CD14-positive monocyte (primary cell): Measurements from ENCODE around the gene EEF2KMT. TPM values are rescaled to one million over a fixed set of nuclear protein-coding genes. Genes with fewer than 3 reads are reported as not detected.
"Not testable (repeated sequence)": the region's sequence is repeated elsewhere in the genome, so short reads cannot be mapped to it uniquely, and the experiment has no call there.

ENCODE experiments used
- DNase-seq, 3 donors: peaks; one replicate each; pipeline ENCODE4 v3.0.0-alpha.2; 2011 to 2022
- H2AFZ ChIP-seq: 2 replicates; pipeline ENCODE4 v1.6.0; 2012; ENCODE audit warnings: mild to moderate bottlenecking, low read depth, low read length, inconsistent platforms; ENCODE audit not compliant: insufficient read depth, poor library complexity, severe bottlenecking
- H3K27ac ChIP-seq, 2 donors: 1 replicate in 1 of 2; 2 replicates in 1 of 2; pipeline ENCODE4 v1.5.1; 2012 to 2013; ENCODE audit warnings: low read length in 2 of 2, control low read depth in 1 of 2, inconsistent platforms in 1 of 2, low read depth in 1 of 2, mild to moderate bottlenecking in 1 of 2
- H3K27me3 ChIP-seq, 2 donors: one replicate each; pipeline versions ENCODE4 v1.6.0 to v1.6.1; 2011 to 2013; ENCODE audit warnings: low read length in 2 of 2; ENCODE audit not compliant: control insufficient read depth in 2 of 2, insufficient read depth in 2 of 2
- H3K36me3 ChIP-seq, 2 donors: replicated peaks in 1 of 2; 1 replicate in 1 of 2; 2 replicates in 1 of 2; pipeline versions ENCODE4 v1.5.1 to v1.6.1; 2012 to 2013; ENCODE audit warnings: low read length in 2 of 2, control low read depth in 1 of 2, inconsistent platforms in 1 of 2, mild to moderate bottlenecking in 1 of 2; ENCODE audit not compliant: insufficient read depth in 2 of 2, control insufficient read depth in 1 of 2
- H3K4me1 ChIP-seq, 2 donors: 1 replicate in 1 of 2; 2 replicates in 1 of 2; pipeline versions ENCODE4 v1.5.1 to v1.6.1; 2012 to 2013; ENCODE audit warnings: low read length in 2 of 2, control low read depth in 1 of 2, inconsistent platforms in 1 of 2, mild to moderate bottlenecking in 1 of 2, moderate library complexity in 1 of 2; ENCODE audit not compliant: insufficient read depth in 2 of 2, control insufficient read depth in 1 of 2
- H3K4me2 ChIP-seq: replicated peaks from 2 replicates; pipeline ENCODE3; 2012; ENCODE audit warnings: low read length, moderate library complexity, mild to moderate bottlenecking; ENCODE audit not compliant: poor library complexity, severe bottlenecking; ENCODE audit errors: extremely low read depth
- H3K4me3 ChIP-seq, 3 experiments: fragments of 200-600 bp in 1 of 3; sonication (generic) in 1 of 3; replicated peaks in 1 of 3; 1 replicate in 2 of 3; 2 replicates in 1 of 3; pipeline ENCODE4 v1.5.1; 2011 to 2013; ENCODE audit warnings: low read length in 3 of 3, mild to moderate bottlenecking in 3 of 3, control low read depth in 2 of 3, low read depth in 2 of 3, inconsistent platforms in 1 of 3, moderate library complexity in 1 of 3
- H3K79me2 ChIP-seq: 2 replicates; pipeline ENCODE4 v1.6.0; 2012; ENCODE audit warnings: mild to moderate bottlenecking, control low read depth, inconsistent platforms, low read length, moderate library complexity; ENCODE audit not compliant: insufficient read depth
- H3K9ac ChIP-seq: 2 replicates; pipeline ENCODE4 v1.6.0; 2017; ENCODE audit warnings: low read length, mild to moderate bottlenecking; ENCODE audit not compliant: insufficient read depth, poor library complexity, severe bottlenecking
- H3K9me3 ChIP-seq, 2 donors: replicated peaks in 1 of 2; 1 replicate in 1 of 2; 2 replicates in 1 of 2; pipeline versions ENCODE4 v1.5.1 to v1.6.1; 2012 to 2013; ENCODE audit warnings: low read length in 2 of 2, control low read depth in 1 of 2; ENCODE audit not compliant: control insufficient read depth in 1 of 2, insufficient read depth in 1 of 2
- H4K20me1 ChIP-seq: 2 replicates; pipeline ENCODE4 v1.6.0; 2012; ENCODE audit warnings: mild to moderate bottlenecking, low read length, control low read depth, moderate library complexity; ENCODE audit not compliant: insufficient read depth
- H3K27ac Mint-ChIP-seq, 7 donors: one replicate each; pipeline ENCODE4 v1.8.0; 2020; ENCODE audit warnings: mild to moderate bottlenecking in 7 of 7, mixed read lengths in 7 of 7, moderate library complexity in 6 of 7, inconsistent platforms in 2 of 7
- H3K27me3 Mint-ChIP-seq, 3 donors: one replicate each; pipeline ENCODE4 v1.8.0; 2021 to 2022; ENCODE audit warnings: low read depth in 3 of 3, mild to moderate bottlenecking in 3 of 3, mixed read lengths in 3 of 3, moderate library complexity in 3 of 3, inconsistent platforms in 1 of 3
- H3K36me3 Mint-ChIP-seq, 2 donors: one replicate each; pipeline ENCODE4 v1.8.0; 2020; ENCODE audit warnings: mixed read lengths in 2 of 2, inconsistent platforms in 1 of 2, mild to moderate bottlenecking in 1 of 2
- H3K4me1 Mint-ChIP-seq: one replicate; pipeline ENCODE4 v1.8.0; 2020; ENCODE audit warnings: mild to moderate bottlenecking, mixed read lengths
- H3K4me3 Mint-ChIP-seq, 2 donors: one replicate each; pipeline ENCODE4 v1.8.0; 2020; ENCODE audit warnings: mild to moderate bottlenecking in 2 of 2, mixed read lengths in 2 of 2, moderate library complexity in 1 of 2
- H3K9me3 Mint-ChIP-seq, 7 donors: one replicate each; pipeline ENCODE4 v1.8.0; 2020 to 2022; ENCODE audit warnings: mixed read lengths in 7 of 7, mild to moderate bottlenecking in 6 of 7, moderate library complexity in 6 of 7, inconsistent platforms in 2 of 7
- WGBS: methylation state at CpG from one replicate; pipeline ENCODE4 v1.1.5; 2013; ENCODE audit warnings: missing lambda C conversion rate; ENCODE audit not compliant: insufficient coverage; 5-methylcytosine and 5-hydroxymethylcytosine counted together
- intact Hi-C, 2 donors: fragments of 100-400 bp; cut with micrococcal nuclease; formaldehyde crosslinking; loops; one replicate each; pipeline versions ENCODE4 v1.15.0 to v1.15.1; 2023
- polyA plus RNA-seq, 3 donors: library from polyadenylated mRNA; depleted of rRNA in 1 of 3; unstranded in 2 of 3; stranded (reverse) in 1 of 3; fragments of 300-500 nt in 2 of 3; fragments of >200 nt in 1 of 3; fragmentation: Illumina TruSeq in 2 of 3; gene quantifications; 1 replicate in 2 of 3; 2 replicates in 1 of 3; pipeline ENCODE4 v1.2.3, GENCODE V29; 2012 to 2021

Gene EEF2KMT
- polyA plus RNA-seq, 3 donors = 4.6 to 6.8 (median 5.5) TPM

DNA sequence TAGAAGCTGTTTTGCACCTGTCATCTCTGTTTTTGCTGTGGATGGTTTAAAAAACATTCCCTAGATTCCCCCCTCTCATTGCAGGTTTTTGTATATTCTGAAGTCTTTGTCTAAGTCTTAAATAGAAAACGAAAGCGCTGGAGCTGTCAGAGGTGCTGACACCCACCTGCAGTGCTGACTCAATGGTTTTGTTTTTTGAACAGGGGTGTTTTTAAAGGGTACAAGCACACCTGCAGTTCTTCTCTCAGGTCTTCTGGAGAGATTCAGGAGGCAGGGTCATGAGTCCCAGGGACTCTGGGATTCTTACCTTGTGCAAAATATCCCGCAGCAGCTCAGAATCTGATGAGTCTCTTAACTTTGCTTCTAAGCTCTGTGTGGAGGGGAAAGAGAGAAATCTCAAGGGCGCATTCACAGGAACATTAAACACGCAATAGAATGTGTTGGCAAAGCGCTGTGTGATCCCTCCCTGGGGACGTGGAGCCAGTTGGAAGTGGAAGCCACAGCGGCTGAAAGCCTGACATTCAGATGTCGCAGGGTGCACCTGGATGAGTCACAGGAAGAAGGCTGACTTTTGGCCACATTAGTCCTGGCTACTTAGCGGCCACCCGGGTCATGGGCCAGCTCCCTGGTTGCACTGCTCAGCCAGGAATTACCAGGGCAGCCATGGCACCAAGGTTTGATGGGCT is 2.3 kb downstream of the EEF2KMT start:
- H2AFZ ChIP-seq, H3K4me3 ChIP-seq, H3K9me3 Mint-ChIP-seq, H3K9ac ChIP-seq, H3K36me3 Mint-ChIP-seq, H3K27ac ChIP-seq, H3K4me2 ChIP-seq, H3K79me2 ChIP-seq, DNase-seq, H3K9me3 ChIP-seq, H3K36me3 ChIP-seq, H3K27ac Mint-ChIP-seq, H4K20me1 ChIP-seq, H3K4me3 Mint-ChIP-seq, H3K27me3 ChIP-seq: not testable (repeated sequence)
- intact Hi-C loops = loop anchor here in 1 of 2 donors (5.0 kb wide), 2 partner anchors 138 to 248 kb away; partner anchors contain the start of genes GLYR1, SEC14L5 and UBN1
- WGBS = 97% methylated on average over 7 of the region's 11 CpGs
- Mint-ChIP-seq H3K27me3 (peaks cover 8 to 18% (median 12%) of the 10 kb centered on the region in 3 donors), H3K4me1 (peaks cover 13% of the 10 kb centered on the region)
- peaks cover 10 to 12% of the 10 kb centered on the region in 2 donors for H3K4me1 ChIP-seq

DNA sequence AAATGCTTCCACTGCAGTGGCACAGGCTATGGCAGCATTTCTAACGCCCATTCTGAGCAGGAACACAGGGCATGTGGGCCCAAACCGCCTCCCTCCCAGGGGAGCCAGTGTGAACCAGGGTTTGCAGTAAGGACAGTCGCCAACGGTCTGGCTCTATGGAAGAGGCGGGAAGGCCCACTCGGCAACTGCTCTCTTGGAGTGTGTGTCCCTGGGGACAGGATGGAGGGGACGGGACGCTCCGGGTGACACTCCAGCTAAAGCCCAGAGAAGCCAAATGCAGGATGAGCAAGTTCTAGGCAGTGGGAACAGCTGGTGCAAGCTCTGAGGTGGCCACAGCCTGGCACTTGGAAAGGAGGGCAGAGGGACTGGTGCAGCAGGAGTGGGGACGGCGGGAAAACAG is 3.8 kb downstream of the EEF2KMT start:
- H3K4me3 ChIP-seq, H3K4me3 Mint-ChIP-seq, DNase-seq, H3K9me3 ChIP-seq, H4K20me1 ChIP-seq, H3K27me3 ChIP-seq, H3K4me2 ChIP-seq, H3K9me3 Mint-ChIP-seq, H3K27ac ChIP-seq, H3K79me2 ChIP-seq, H3K9ac ChIP-seq, H3K4me1 ChIP-seq, H3K27me3 Mint-ChIP-seq, H3K27ac Mint-ChIP-seq, intact Hi-C loops, H2AFZ ChIP-seq, H3K36me3 ChIP-seq: not testable (repeated sequence)
- Mint-ChIP-seq H3K36me3 (peaks cover 8 to 18% of the 10 kb centered on the region in 2 donors), H3K4me1 (peaks cover 11% of the 10 kb centered on the region)
- WGBS = 98% methylated on average over 8 of the region's 11 CpGs

DNA sequence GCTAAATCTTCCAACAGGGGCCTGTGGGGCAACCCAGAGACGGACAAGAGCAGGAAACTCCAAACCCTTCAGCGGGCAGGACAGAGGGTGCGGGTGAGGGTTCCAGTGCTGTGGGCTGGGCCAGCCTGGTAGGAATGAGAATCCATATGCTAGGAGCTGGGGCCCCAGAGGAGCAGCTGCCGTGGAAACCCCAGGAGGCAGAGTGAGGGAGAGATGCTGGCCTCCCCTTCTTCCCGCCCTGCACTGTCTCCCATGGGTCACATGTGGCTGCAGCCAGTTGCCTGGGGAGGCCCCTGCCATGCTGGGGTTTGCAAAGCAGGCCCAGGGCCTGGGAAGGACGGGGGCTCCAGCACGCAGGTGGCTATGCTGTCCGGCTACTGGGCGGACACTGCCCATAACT is 4.5 kb downstream of the EEF2KMT start:
- H3K9ac ChIP-seq, H3K4me2 ChIP-seq, H3K27me3 ChIP-seq, H3K27me3 Mint-ChIP-seq, H3K4me3 ChIP-seq, H3K9me3 ChIP-seq, H3K36me3 ChIP-seq, H4K20me1 ChIP-seq, H3K27ac ChIP-seq, H2AFZ ChIP-seq, H3K4me3 Mint-ChIP-seq, H3K9me3 Mint-ChIP-seq, H3K4me1 ChIP-seq, H3K79me2 ChIP-seq, intact Hi-C loops, DNase-seq, H3K4me1 Mint-ChIP-seq: not testable (repeated sequence)
- Mint-ChIP-seq H3K36me3 (peaks cover 8 to 23% of the 10 kb centered on the region in 2 donors), H3K27ac (peak overlapping the region in 1 of 7 donors; percentile 10)
- 100% methylated on average over 3 of the region's 9 CpGs for WGBS

DNA sequence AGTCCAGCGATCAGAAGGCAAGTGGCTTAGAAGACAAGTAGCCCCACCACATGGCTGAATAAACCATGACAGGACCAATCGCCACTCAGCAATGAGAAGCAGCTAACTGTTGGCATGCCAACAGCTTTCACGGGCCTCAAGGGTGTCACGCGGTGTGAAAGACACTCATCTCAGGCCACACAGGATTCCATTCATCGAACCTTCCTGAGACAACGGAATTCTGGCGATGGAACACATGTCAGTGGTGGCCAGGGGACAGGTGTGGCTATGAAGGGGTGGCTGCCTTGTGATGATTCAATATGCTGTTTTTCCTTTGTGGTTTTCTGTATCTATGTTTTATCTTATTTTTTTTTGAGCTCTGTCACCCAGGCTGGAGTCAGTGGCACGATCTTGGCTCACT is 7.0 kb downstream of the EEF2KMT start:
- H3K4me1 Mint-ChIP-seq, H3K4me3 Mint-ChIP-seq, DNase-seq, H3K9me3 ChIP-seq, H4K20me1 ChIP-seq, H3K4me1 ChIP-seq, H3K9me3 Mint-ChIP-seq, H3K27ac ChIP-seq, H3K4me3 ChIP-seq, intact Hi-C loops, H3K79me2 ChIP-seq, H3K27me3 ChIP-seq, H3K9ac ChIP-seq, H2AFZ ChIP-seq, H3K4me2 ChIP-seq, H3K27me3 Mint-ChIP-seq: not testable (repeated sequence)
- H3K36me3 Mint-ChIP-seq = peaks cover 15 to 42% of the 10 kb centered on the region in 2 donors
- WGBS = 100% methylated on average over 5 of the region's 9 CpGs
- peak overlapping the region in 3 of 7 donors; percentile 9 to 82 (median 65) for H3K27ac Mint-ChIP-seq
- H3K36me3 ChIP-seq = peaks cover 2 to 12% of the 10 kb centered on the region in 2 donors
